ENCODE results near the gene MX1. TPM values are rescaled to one million over a fixed set of nuclear protein-coding genes. Genes with fewer than 3 reads are reported as not detected.

Gene MX1
- total RNA-seq, result 28.6 TPM

GRCh38 chr21:41425954-41426675 is at the start of gene MX1:
TSS of gene MX1 (plus strand) at chr21:41426239. CDS start at chr21:41432071, 5,832 bp downstream.
- DNase-seq (ENCODE audit: low spot score) (peak; percentile 83), ATAC-seq (peak; percentile 93)
- intact Hi-C loops (cut with DNase I), result no loop called here

- DNase-seq (ENCODE audit: low spot score) (no peak), ATAC-seq (no peak)
- intact Hi-C loops (cut with DNase I), result no loop called here
These were observed 48.3 kb upstream of the MX1 start for GRCh38 chr21:41377715-41378114.

GRCh38 chr21:41378849-41379248 is 47.2 kb upstream of the MX1 start:
- ATAC-seq (no peak), DNase-seq (ENCODE audit: low spot score) (no peak)
- intact Hi-C loops (cut with DNase I), result no loop called here

GRCh38 chr21:41379901-41380300 is 46.1 kb upstream of the MX1 start:
- ATAC-seq (no peak), DNase-seq (ENCODE audit: low spot score) (no peak)
- intact Hi-C loops (cut with DNase I), result no loop called here

- no peak for DNase-seq (ENCODE audit: low spot score)
- intact Hi-C loops (cut with DNase I), result no loop called here
- no peak for ATAC-seq
These were observed 44.3 kb upstream of the MX1 start for GRCh38 chr21:41381731-41382130.

- ATAC-seq (peak; percentile 95), DNase-seq (ENCODE audit: low spot score) (no peak)
- intact Hi-C loops (cut with DNase I), result no loop called here
These were observed 38.8 kb upstream of the MX1 start for GRCh38 chr21:41387042-41387819.

GRCh38 chr21:41387824-41388223 is 38.2 kb upstream of the MX1 start:
- DNase-seq (ENCODE audit: low spot score) (no peak), ATAC-seq (no peak)
- intact Hi-C loops (cut with DNase I), result no loop called here

GRCh38 chr21:41388259-41388658 is 37.8 kb upstream of the MX1 start:
- intact Hi-C loops (cut with DNase I), result no loop called here
- no peak for DNase-seq (ENCODE audit: low spot score)
- no peak for ATAC-seq

GRCh38 chr21:41390043-41390639 is 35.9 kb upstream of the MX1 start:
- intact Hi-C loops (cut with DNase I), result no loop called here
- ATAC-seq, result no peak
- DNase-seq (ENCODE audit: low spot score), result no peak

- no peak for DNase-seq (ENCODE audit: low spot score)
- no peak for ATAC-seq
- intact Hi-C loops (cut with DNase I), result no loop called here
These were observed 32.1 kb upstream of the MX1 start for GRCh38 chr21:41393876-41394465.

GRCh38 chr21:41396558-41397075 is 29.4 kb upstream of the MX1 start:
- ATAC-seq, result peak; percentile 70
- intact Hi-C loops (cut with DNase I), result no loop called here
- DNase-seq (ENCODE audit: low spot score), result no peak

- ATAC-seq (no peak), DNase-seq (ENCODE audit: low spot score) (no peak)
- intact Hi-C loops (cut with DNase I), result no loop called here
These were observed 28.6 kb upstream of the MX1 start for GRCh38 chr21:41397471-41397891.

GRCh38 chr21:41398251-41398650 is 27.8 kb upstream of the MX1 start:
- no peak for ATAC-seq
- DNase-seq (ENCODE audit: low spot score), result no peak
- intact Hi-C loops (cut with DNase I), result no loop called here

- DNase-seq (ENCODE audit: low spot score), result no peak
These were observed 27.2 kb upstream of the MX1 start for GRCh38 chr21:41398831-41399230.

GRCh38 chr21:41399246-41399800 is 26.7 kb upstream of the MX1 start:
- intact Hi-C loops (cut with DNase I), result no loop called here
- DNase-seq (ENCODE audit: low spot score) (no peak), ATAC-seq (no peak)

More at GRCh38 chr21:41398831-41399230, 27.2 kb upstream of the MX1 start:
- intact Hi-C loops (cut with DNase I), result no loop called here
- ATAC-seq, result no peak

- intact Hi-C loops (cut with DNase I), result no loop called here
- DNase-seq (ENCODE audit: low spot score), result no peak
- ATAC-seq, result no peak
These were observed 23.8 kb upstream of the MX1 start for GRCh38 chr21:41402231-41402630.

GRCh38 chr21:41402796-41403195 is 23.2 kb upstream of the MX1 start:
- intact Hi-C loops (cut with DNase I), result no loop called here
- no peak for DNase-seq (ENCODE audit: low spot score)
- ATAC-seq, result no peak

- DNase-seq (ENCODE audit: low spot score) (no peak), ATAC-seq (no peak)
- intact Hi-C loops (cut with DNase I), result no loop called here
These were observed 22.7 kb upstream of the MX1 start for GRCh38 chr21:41403331-41403730.

GRCh38 chr21:41403966-41404365 is 22.1 kb upstream of the MX1 start:
- intact Hi-C loops (cut with DNase I), result no loop called here
- DNase-seq (ENCODE audit: low spot score) (no peak), ATAC-seq (no peak)

All from sciatic nerve (tissue), 2 donors.